Measurements from ENCODE around the gene TBX2. TPM values are rescaled to one million over a fixed set of nuclear protein-coding genes. Genes with fewer than 3 reads are reported as not detected.

Gene TBX2
- total and polyA plus RNA-seq, 10 of the 15 experiments (the other 5 are each of a cell fraction or from before 2014, with no cell fraction given) = 0.13 TPM; not detected in 9

- H3K4me2 ChIP-seq (ENCODE audit: control insufficient read depth, insufficient read depth) = no peak overlapping the region
- H2AFZ ChIP-seq (ENCODE audit: control insufficient read depth, low read depth, low read length) = no peak overlapping the region
- 59% methylated on average over 41 of the region's 67 CpGs for WGBS (ENCODE audit: insufficient coverage, insufficient replicate concordance, low lambda C conversion rate, missing lambda C conversion rate)
- intact Hi-C loops (cut with micrococcal nuclease; ENCODE audit: unreplicated experiment) (no loop called here), in situ Hi-C loops (cut with MboI) (no loop called here)
- no peak overlapping the region for H3K4me3 ChIP-seq
- H3K9ac ChIP-seq (ENCODE audit: control insufficient read depth, insufficient read depth, low read length) = no peak overlapping the region
- no peaks in the 10 kb centered on the region; the same call in 2 of the 3 replicates for H3K9me3 ChIP-seq (replicated peaks; ENCODE audit: control insufficient read depth, insufficient read depth, low read length)
- no peaks in the 10 kb centered on the region for H3K4me1 ChIP-seq (ENCODE audit: control insufficient read depth, insufficient read depth, low read length)
- no peaks in the 10 kb centered on the region for H4K20me1 ChIP-seq (ENCODE audit: control insufficient read depth, insufficient read depth)
- no peak for ATAC-seq
- ChIA-PET RAD21 (ENCODE audit: unreplicated experiment) (no interaction called here), CTCF (no interaction called here), POLR2A (no interaction called here), SMC1A (ENCODE audit: uncharacterized antibody, unreplicated experiment) (no interaction called here)
- DNase-seq (ENCODE audit: low read depth, low spot score) = no peak
- TF ChIP-seq PML (IDR thresholded peaks at IDR 0.05; ENCODE audit: low read length) (no peak), MYB (IDR thresholded peaks at IDR 0.05; ENCODE audit: borderline replicate concordance, low read depth, low read length) (no peak), ZNF622 (IDR thresholded peaks at IDR 0.05) (no peak), RBBP5 (conservative IDR thresholded peaks at IDR 0.05) (no peak), SREBF1 (IDR thresholded peaks at IDR 0.05; ENCODE audit: low read length) (no peak), REST (IDR thresholded peaks at IDR 0.05; ENCODE audit: low read depth, low read length) (no peak), USF1 (IDR thresholded peaks at IDR 0.05; ENCODE audit: borderline replicate concordance, extremely low read length, insufficient read depth, low read depth, low read length) (no peak), RB1 (IDR thresholded peaks at IDR 0.05; ENCODE audit: borderline replicate concordance) (no peak), GATAD2B (conservative IDR thresholded peaks at IDR 0.05; ENCODE audit: low read depth) (no peak), ZZZ3 (IDR thresholded peaks at IDR 0.05; ENCODE audit: control insufficient read depth, insufficient read length, low read depth) (no peak), SMAD1 (IDR thresholded peaks at IDR 0.05; ENCODE audit: low read depth, partially characterized antibody) (no peak), ATF2 (IDR thresholded peaks at IDR 0.05; ENCODE audit: low read length) (no peak), SIX5 (IDR thresholded peaks at IDR 0.05; ENCODE audit: low read depth, low read length, severe bottlenecking) (no peak), TCF7 (IDR thresholded peaks at IDR 0.05; ENCODE audit: borderline replicate concordance) (no peak), PKNOX1 (IDR thresholded peaks at IDR 0.05) (no peak), MAX (IDR thresholded peaks at IDR 0.05; ENCODE audit: low read depth, low read length) (no peak), SUPT20H (IDR thresholded peaks at IDR 0.05; ENCODE audit: borderline replicate concordance, control insufficient read depth, low read depth, low read length) (no peak)
- no peak for FAIRE-seq
- H3K79me2 ChIP-seq (ENCODE audit: control insufficient read depth, insufficient read depth, low read length) = no peaks in the 10 kb centered on the region
- H3K27me3 ChIP-seq (replicated peaks in 1 of 2; ENCODE audit: control insufficient read depth in 2 of 2, insufficient read depth in 2 of 2, low read length in 1 of 2) = peaks cover 17 to 29% of the 10 kb centered on the region in 2 experiments
- no peak overlapping the region for H3K27ac ChIP-seq (ENCODE audit: control insufficient read depth, insufficient read depth)
- BruUV-seq (replicated peaks) = no TSS peak
- no peaks in the 10 kb centered on the region; a peak in 1 of 4 replicates for H3K36me3 ChIP-seq (ENCODE audit: control insufficient read depth in 2 of 2, insufficient read depth in 2 of 2, low read length in 1 of 2)
These were observed 2.4 kb upstream of the TBX2 start for GRCh38 chr17:61397086-61397842.
